ENCODE results near the gene BHMT. TPM values are rescaled to one million over a fixed set of nuclear protein-coding genes. Genes with fewer than 3 reads are reported as not detected.

The BHMT gene
- total and polyA plus RNA-seq, 9 of the 15 experiments (the other 6 are each of a cell fraction or from before 2014, with no cell fraction given), result not detected

- TF ChIP-seq NFE2 (IDR thresholded peaks at IDR 0.05; ENCODE audit: low read depth) (no peak), BCL6 (CRISPR knock-in tag; IDR thresholded peaks at IDR 0.05) (no peak), ESRRB (CRISPR knock-in tag; IDR thresholded peaks at IDR 0.05; ENCODE audit: borderline replicate concordance) (no peak), BRD4 (IDR thresholded peaks at IDR 0.05) (no peak), ZFP1 (CRISPR knock-in tag; IDR thresholded peaks at IDR 0.05) (no peak), PTBP1 (IDR thresholded peaks at IDR 0.05; ENCODE audit: low read depth, low read length) (no peak), NR2F6 (CRISPR knock-in tag; IDR thresholded peaks at IDR 0.05) (no peak), ATF3 (IDR thresholded peaks at IDR 0.05) (peak; percentile 52; the same call in 1 of the 2 replicates), ATF3 (CRISPR knock-in tag; conservative IDR thresholded peaks at IDR 0.05) (no peak), ZSCAN32 (CRISPR knock-in tag; IDR thresholded peaks at IDR 0.05) (no peak), SMC3 (conservative IDR thresholded peaks at IDR 0.05; ENCODE audit: insufficient read depth, low read depth, low read length) (peak; percentile 61), CHD1 (IDR thresholded peaks at IDR 0.05; ENCODE audit: low read length) (no peak), CBX1 (IDR thresholded peaks at IDR 0.05; ENCODE audit: low read depth) (no peak), MYBL2 (IDR thresholded peaks at IDR 0.05; ENCODE audit: low read depth) (peak; percentile 68; the same call in 1 of the 2 replicates), MYBL2 (CRISPR knock-in tag; IDR thresholded peaks at IDR 0.05; ENCODE audit: borderline replicate concordance) (no peak), ASH1L (IDR thresholded peaks at IDR 0.05; ENCODE audit: borderline replicate concordance, low read depth, partially characterized antibody) (peak; percentile 8), JUN (IDR thresholded peaks at IDR 0.05; ENCODE audit: borderline replicate concordance, low read depth, low read length) (0 out of 2 replicates have a peak, but pooled peaks have one; percentile 31), JUN (CRISPR knock-in tag; IDR thresholded peaks at IDR 0.05; ENCODE audit: borderline replicate concordance) (no peak)
- TF ChIP-seq, protein P1, sequence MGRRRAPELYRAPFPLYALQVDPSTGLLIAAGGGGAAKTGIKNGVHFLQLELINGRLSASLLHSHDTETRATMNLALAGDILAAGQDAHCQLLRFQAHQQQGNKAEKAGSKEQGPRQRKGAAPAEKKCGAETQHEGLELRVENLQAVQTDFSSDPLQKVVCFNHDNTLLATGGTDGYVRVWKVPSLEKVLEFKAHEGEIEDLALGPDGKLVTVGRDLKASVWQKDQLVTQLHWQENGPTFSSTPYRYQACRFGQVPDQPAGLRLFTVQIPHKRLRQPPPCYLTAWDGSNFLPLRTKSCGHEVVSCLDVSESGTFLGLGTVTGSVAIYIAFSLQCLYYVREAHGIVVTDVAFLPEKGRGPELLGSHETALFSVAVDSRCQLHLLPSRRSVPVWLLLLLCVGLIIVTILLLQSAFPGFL (CRISPR knock-in tag; IDR thresholded peaks at IDR 0.05), result no peak
Measured at GRCh38 chr5:79133657-79134451, 22.2 kb downstream of the BHMT start (continued).
